Measurements from ENCODE around the gene RRP7A.
"Not testable (repeated sequence)": the region's sequence is repeated elsewhere in the genome, so short reads cannot be mapped to it uniquely, and the experiment has no call there.

RRP7A gene

GRCh38 chr22:42519525-42520401 lies at the start of gene RRP7A:
Gene RRP7A, minus strand, starts transcription at chr22:42519796. Its CDS starts 10 bp downstream, at chr22:42519786.
- no peak within 1 kb of the TSS for H2AFZ ChIP-seq (ENCODE audit: low read length)
- H3K36me3 ChIP-seq (ENCODE audit: insufficient read depth, low read length) = peaks cover 28% of the 10 kb centered on the region
- H3K9me3 ChIP-seq (ENCODE audit: low read length) = no peaks in the 10 kb centered on the region
- H3K4me1 ChIP-seq (ENCODE audit: insufficient read depth, low read length, severe bottlenecking) = peaks cover 12% of the 10 kb centered on the region
- H3K27ac ChIP-seq (ENCODE audit: low read depth, low read length, poor library complexity, severe bottlenecking) = no peak within 1 kb of the TSS
- H3K79me2 ChIP-seq (ENCODE audit: insufficient read depth, low read length) = peaks cover 10% of the 10 kb centered on the region
- H3F3A ChIP-seq (ENCODE audit: insufficient read depth, low read length) = no peaks in the 10 kb centered on the region
- H4K20me1 ChIP-seq (ENCODE audit: insufficient read depth, low read length) = no peaks in the 10 kb centered on the region
- peak within 1 kb of the TSS; percentile 97 for H3K9ac ChIP-seq (ENCODE audit: low read length)
- H3K27me3 ChIP-seq (ENCODE audit: insufficient read depth, low read length) = no peaks in the 10 kb centered on the region
- peak within 1 kb of the TSS; percentile 94 for H3K4me2 ChIP-seq (ENCODE audit: low read length)
- no peaks in the 10 kb centered on the region for H3K9me2 ChIP-seq (ENCODE audit: low read depth, low read length)
- TF ChIP-seq CTCF (IDR thresholded peaks at IDR 0.05; ENCODE audit: low read length) = no peak
- no peak for TF ChIP-seq EZH2 (IDR thresholded peaks at IDR 0.05; ENCODE audit: borderline replicate concordance, low read length)
- peak within 1 kb of the TSS; percentile 93 for H3K4me3 ChIP-seq (ENCODE audit: low read depth, low read length, poor library complexity, severe bottlenecking)

- H3K36me3 ChIP-seq (ENCODE audit: insufficient read depth, low read length) = peaks cover 42% of the 10 kb centered on the region
- H2AFZ ChIP-seq (ENCODE audit: low read length); H3K27ac ChIP-seq (ENCODE audit: low read depth, low read length, poor library complexity, severe bottlenecking); H3K9ac ChIP-seq (ENCODE audit: low read length); H3K4me2 ChIP-seq (ENCODE audit: low read length); H3K79me2 ChIP-seq (ENCODE audit: insufficient read depth, low read length); H3K27me3 ChIP-seq (ENCODE audit: insufficient read depth, low read length); H3K9me3 ChIP-seq (ENCODE audit: low read length); H3K9me2 ChIP-seq (ENCODE audit: low read depth, low read length); H4K20me1 ChIP-seq (ENCODE audit: insufficient read depth, low read length); H3F3A ChIP-seq (ENCODE audit: insufficient read depth, low read length); H3K4me1 ChIP-seq (ENCODE audit: insufficient read depth, low read length, severe bottlenecking); H3K4me3 ChIP-seq (ENCODE audit: low read depth, low read length, poor library complexity, severe bottlenecking): not testable (repeated sequence)
These were observed 48.4 kb upstream of the RRP7A start for GRCh38 chr22:42567950-42568349.

- no peaks in the 10 kb centered on the region for H3K9me3 ChIP-seq (ENCODE audit: low read length)
- no peak overlapping the region for H3K27ac ChIP-seq (ENCODE audit: low read depth, low read length, poor library complexity, severe bottlenecking)
- no peaks in the 10 kb centered on the region for H3K27me3 ChIP-seq (ENCODE audit: insufficient read depth, low read length)
- H3K4me2 ChIP-seq (ENCODE audit: low read length) = no peak overlapping the region
- no peak overlapping the region for H2AFZ ChIP-seq (ENCODE audit: low read length)
- TF ChIP-seq CTCF (IDR thresholded peaks at IDR 0.05; ENCODE audit: low read length) = no peak
- TF ChIP-seq EZH2 (IDR thresholded peaks at IDR 0.05; ENCODE audit: borderline replicate concordance, low read length) = no peak
- peaks cover 25% of the 10 kb centered on the region for H3K4me1 ChIP-seq (ENCODE audit: insufficient read depth, low read length, severe bottlenecking)
- no peak overlapping the region for H3K9ac ChIP-seq (ENCODE audit: low read length)
- no peaks in the 10 kb centered on the region for H4K20me1 ChIP-seq (ENCODE audit: insufficient read depth, low read length)
- H3F3A ChIP-seq (ENCODE audit: insufficient read depth, low read length) = no peaks in the 10 kb centered on the region
- H3K4me3 ChIP-seq (ENCODE audit: low read depth, low read length, poor library complexity, severe bottlenecking) = no peak overlapping the region
- peaks cover 26% of the 10 kb centered on the region for H3K36me3 ChIP-seq (ENCODE audit: insufficient read depth, low read length)
- H3K9me2 ChIP-seq (ENCODE audit: low read depth, low read length) = no peaks in the 10 kb centered on the region
- H3K79me2 ChIP-seq (ENCODE audit: insufficient read depth, low read length) = no peaks in the 10 kb centered on the region
These were observed 46.4 kb upstream of the RRP7A start for GRCh38 chr22:42565956-42566355.

- H3K4me3 ChIP-seq (ENCODE audit: low read depth, low read length, poor library complexity, severe bottlenecking) = no peak overlapping the region
- no peaks in the 10 kb centered on the region for H3K9me3 ChIP-seq (ENCODE audit: low read length)
- H3K4me1 ChIP-seq (ENCODE audit: insufficient read depth, low read length, severe bottlenecking) = peaks cover 27% of the 10 kb centered on the region
- no peaks in the 10 kb centered on the region for H3K79me2 ChIP-seq (ENCODE audit: insufficient read depth, low read length)
- H3K27me3 ChIP-seq (ENCODE audit: insufficient read depth, low read length) = no peaks in the 10 kb centered on the region
- H3K27ac ChIP-seq (ENCODE audit: low read depth, low read length, poor library complexity, severe bottlenecking) = no peak overlapping the region
- TF ChIP-seq EZH2 (IDR thresholded peaks at IDR 0.05; ENCODE audit: borderline replicate concordance, low read length) = no peak
- TF ChIP-seq CTCF (IDR thresholded peaks at IDR 0.05; ENCODE audit: low read length) = no peak
- no peak overlapping the region for H3K9ac ChIP-seq (ENCODE audit: low read length)
- no peak overlapping the region for H2AFZ ChIP-seq (ENCODE audit: low read length)
- H3F3A ChIP-seq (ENCODE audit: insufficient read depth, low read length) = no peaks in the 10 kb centered on the region
- peaks cover 14% of the 10 kb centered on the region for H3K36me3 ChIP-seq (ENCODE audit: insufficient read depth, low read length)
- H3K4me2 ChIP-seq (ENCODE audit: low read length) = no peak overlapping the region
- no peaks in the 10 kb centered on the region for H4K20me1 ChIP-seq (ENCODE audit: insufficient read depth, low read length)
- H3K9me2 ChIP-seq (ENCODE audit: low read depth, low read length) = no peaks in the 10 kb centered on the region
These were observed 45.1 kb upstream of the RRP7A start for GRCh38 chr22:42564699-42565098.

- peaks cover 11% of the 10 kb centered on the region for H3K36me3 ChIP-seq (ENCODE audit: insufficient read depth, low read length)
- H3K27ac ChIP-seq (ENCODE audit: low read depth, low read length, poor library complexity, severe bottlenecking); H3K9me3 ChIP-seq (ENCODE audit: low read length); H3K4me2 ChIP-seq (ENCODE audit: low read length); H3K79me2 ChIP-seq (ENCODE audit: insufficient read depth, low read length); H4K20me1 ChIP-seq (ENCODE audit: insufficient read depth, low read length); H3K9ac ChIP-seq (ENCODE audit: low read length); H3K27me3 ChIP-seq (ENCODE audit: insufficient read depth, low read length); H2AFZ ChIP-seq (ENCODE audit: low read length); H3K4me3 ChIP-seq (ENCODE audit: low read depth, low read length, poor library complexity, severe bottlenecking); H3K9me2 ChIP-seq (ENCODE audit: low read depth, low read length); H3F3A ChIP-seq (ENCODE audit: insufficient read depth, low read length): not testable (repeated sequence)
- H3K4me1 ChIP-seq (ENCODE audit: insufficient read depth, low read length, severe bottlenecking) = peaks cover 27% of the 10 kb centered on the region
These were observed 44.3 kb upstream of the RRP7A start for GRCh38 chr22:42563943-42564342.

Measured in OCI-LY1 (cell line).